ENCODE results near the gene GRAMD1B.

DNA sequence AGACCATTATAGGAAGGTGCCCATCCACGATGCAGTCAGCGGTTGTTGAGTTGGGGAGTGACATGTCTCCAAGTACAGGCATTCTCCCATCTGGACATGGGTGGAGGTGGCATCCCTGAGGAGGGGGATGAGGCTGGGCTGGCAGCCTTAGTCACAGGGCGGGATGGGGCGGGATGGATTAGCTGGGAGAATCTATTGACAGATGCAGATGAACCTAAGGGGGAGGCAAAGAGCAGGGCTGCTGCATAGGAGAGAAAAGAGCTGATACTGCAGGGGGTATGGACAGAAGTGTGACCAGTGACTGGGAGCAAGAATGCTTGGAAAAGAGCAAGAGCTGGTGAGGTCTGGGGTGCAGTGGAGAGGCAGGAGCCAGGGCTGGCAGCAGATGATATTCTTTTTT lies 181.6 kb downstream of the GRAMD1B start:
- TF ChIP-seq CTCF (conservative IDR thresholded peaks at IDR 0.05): no peak
- no peak for TF ChIP-seq ZFX (IDR thresholded peaks at IDR 0.05)

Data from C4-2B (cell line).